ENCODE measurements around the gene CCNG1.

DNA sequence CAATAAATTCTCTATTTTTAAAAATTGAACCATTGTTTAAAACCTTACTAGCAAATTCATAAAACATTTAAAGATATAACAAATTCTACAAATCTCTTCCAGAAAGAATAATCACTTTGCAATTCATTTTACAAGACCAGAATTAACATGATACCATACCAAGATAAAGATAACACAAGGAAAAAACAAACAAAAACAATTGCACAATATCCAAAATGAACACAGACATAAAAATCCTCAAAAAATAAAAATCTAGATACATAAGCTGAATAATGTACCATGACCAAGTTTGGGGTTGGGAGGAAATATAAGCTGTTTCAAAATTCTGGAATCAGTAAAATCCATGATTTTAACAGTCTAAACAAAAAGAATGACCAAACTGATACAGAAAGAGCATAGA is 11.1 kb downstream of the CCNG1 start:
- TF ChIP-seq, protein P1, sequence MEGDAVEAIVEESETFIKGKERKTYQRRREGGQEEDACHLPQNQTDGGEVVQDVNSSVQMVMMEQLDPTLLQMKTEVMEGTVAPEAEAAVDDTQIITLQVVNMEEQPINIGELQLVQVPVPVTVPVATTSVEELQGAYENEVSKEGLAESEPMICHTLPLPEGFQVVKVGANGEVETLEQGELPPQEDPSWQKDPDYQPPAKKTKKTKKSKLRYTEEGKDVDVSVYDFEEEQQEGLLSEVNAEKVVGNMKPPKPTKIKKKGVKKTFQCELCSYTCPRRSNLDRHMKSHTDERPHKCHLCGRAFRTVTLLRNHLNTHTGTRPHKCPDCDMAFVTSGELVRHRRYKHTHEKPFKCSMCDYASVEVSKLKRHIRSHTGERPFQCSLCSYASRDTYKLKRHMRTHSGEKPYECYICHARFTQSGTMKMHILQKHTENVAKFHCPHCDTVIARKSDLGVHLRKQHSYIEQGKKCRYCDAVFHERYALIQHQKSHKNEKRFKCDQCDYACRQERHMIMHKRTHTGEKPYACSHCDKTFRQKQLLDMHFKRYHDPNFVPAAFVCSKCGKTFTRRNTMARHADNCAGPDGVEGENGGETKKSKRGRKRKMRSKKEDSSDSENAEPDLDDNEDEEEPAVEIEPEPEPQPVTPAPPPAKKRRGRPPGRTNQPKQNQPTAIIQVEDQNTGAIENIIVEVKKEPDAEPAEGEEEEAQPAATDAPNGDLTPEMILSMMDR (IDR thresholded peaks at IDR 0.05; ENCODE audit: low read length) = no peak
- TF ChIP-seq EZH2 (IDR thresholded peaks at IDR 0.05; ENCODE audit: borderline replicate concordance, low read length) = no peak
